ENCODE results near the gene THAP3. TPM values are rescaled to one million over a fixed set of nuclear protein-coding genes. Genes with fewer than 3 reads are reported as not detected.
"Not testable (repeated sequence)": the region's sequence is repeated elsewhere in the genome, so short reads cannot be mapped to it uniquely, and the experiment has no call there.

THAP3 gene
- total RNA-seq, 1 donor from 2014 or later, result 13.5 TPM

GRCh38 chr1:6657138-6657537 lies 32.5 kb downstream of the THAP3 start:
- H3K9me3 Mint-ChIP-seq (ENCODE audit: unreplicated experiment), result peaks cover 4% of the 10 kb centered on the region
- H3K4me1 Mint-ChIP-seq (ENCODE audit: unreplicated experiment), result no peaks in the 10 kb centered on the region
- H3K4me3 Mint-ChIP-seq (ENCODE audit: unreplicated experiment), result no peak overlapping the region
- DNase-seq (ENCODE audit: low spot score), result no peak
- H3K27me3 Mint-ChIP-seq (ENCODE audit: unreplicated experiment), result no peaks in the 10 kb centered on the region
- peaks cover 11% of the 10 kb centered on the region for H3K36me3 Mint-ChIP-seq (ENCODE audit: low read depth, unreplicated experiment)
- H3K27ac Mint-ChIP-seq (ENCODE audit: unreplicated experiment), result no peak overlapping the region
- TF ChIP-seq, protein P1, sequence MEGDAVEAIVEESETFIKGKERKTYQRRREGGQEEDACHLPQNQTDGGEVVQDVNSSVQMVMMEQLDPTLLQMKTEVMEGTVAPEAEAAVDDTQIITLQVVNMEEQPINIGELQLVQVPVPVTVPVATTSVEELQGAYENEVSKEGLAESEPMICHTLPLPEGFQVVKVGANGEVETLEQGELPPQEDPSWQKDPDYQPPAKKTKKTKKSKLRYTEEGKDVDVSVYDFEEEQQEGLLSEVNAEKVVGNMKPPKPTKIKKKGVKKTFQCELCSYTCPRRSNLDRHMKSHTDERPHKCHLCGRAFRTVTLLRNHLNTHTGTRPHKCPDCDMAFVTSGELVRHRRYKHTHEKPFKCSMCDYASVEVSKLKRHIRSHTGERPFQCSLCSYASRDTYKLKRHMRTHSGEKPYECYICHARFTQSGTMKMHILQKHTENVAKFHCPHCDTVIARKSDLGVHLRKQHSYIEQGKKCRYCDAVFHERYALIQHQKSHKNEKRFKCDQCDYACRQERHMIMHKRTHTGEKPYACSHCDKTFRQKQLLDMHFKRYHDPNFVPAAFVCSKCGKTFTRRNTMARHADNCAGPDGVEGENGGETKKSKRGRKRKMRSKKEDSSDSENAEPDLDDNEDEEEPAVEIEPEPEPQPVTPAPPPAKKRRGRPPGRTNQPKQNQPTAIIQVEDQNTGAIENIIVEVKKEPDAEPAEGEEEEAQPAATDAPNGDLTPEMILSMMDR (IDR thresholded peaks at IDR 0.05; ENCODE audit: unreplicated experiment), result no peak

GRCh38 chr1:6658359-6659060 lies 33.8 kb downstream of the THAP3 start:
- Mint-ChIP-seq H3K4me1 (ENCODE audit: unreplicated experiment) (no peaks in the 10 kb centered on the region), H3K9me3 (ENCODE audit: unreplicated experiment) (peaks cover 4% of the 10 kb centered on the region), H3K27ac (ENCODE audit: unreplicated experiment) (no peak overlapping the region), H3K36me3 (ENCODE audit: low read depth, unreplicated experiment) (peaks cover 14% of the 10 kb centered on the region), H3K4me3 (ENCODE audit: unreplicated experiment) (no peak overlapping the region), H3K27me3 (ENCODE audit: unreplicated experiment) (peaks cover 3% of the 10 kb centered on the region)
- TF ChIP-seq, protein P1 (IDR thresholded peaks at IDR 0.05; ENCODE audit: unreplicated experiment), result no peak
- DNase-seq (ENCODE audit: low spot score), result no peak

DNA sequence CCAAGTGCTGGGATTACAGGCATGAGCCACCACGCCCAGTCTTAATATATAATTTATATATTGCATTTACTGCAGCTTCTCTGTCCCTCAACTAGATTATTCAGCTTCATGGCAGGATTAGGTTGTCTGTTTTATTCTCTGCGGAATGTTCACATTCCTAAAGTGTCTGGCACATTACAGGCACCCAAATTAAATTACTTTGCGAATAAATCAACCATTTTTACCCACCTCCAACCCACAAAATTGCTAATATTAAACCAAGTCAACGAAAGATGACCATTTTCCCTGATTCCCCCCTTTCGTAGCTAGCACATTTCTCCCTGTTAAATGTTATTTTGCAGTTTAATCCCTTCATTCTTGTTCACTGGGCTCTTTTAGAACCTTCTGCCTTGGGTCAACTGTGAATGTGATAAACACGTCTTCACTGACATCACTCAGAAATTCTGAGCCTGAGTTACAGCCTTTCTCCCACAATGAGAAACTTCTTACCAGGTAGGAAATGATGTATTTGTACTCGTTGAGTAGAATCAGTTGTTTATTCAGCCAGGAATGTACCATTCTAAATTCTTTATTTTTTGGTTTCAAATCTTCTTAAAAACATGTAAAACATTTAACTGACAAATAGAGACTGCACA lies 35.9 kb downstream of the THAP3 start:
- Mint-ChIP-seq H3K27me3 (ENCODE audit: unreplicated experiment) (peaks cover 6% of the 10 kb centered on the region), H3K36me3 (ENCODE audit: low read depth, unreplicated experiment) (peaks cover 20% of the 10 kb centered on the region), H3K9me3 (ENCODE audit: unreplicated experiment) (peaks cover 4% of the 10 kb centered on the region), H3K4me3 (ENCODE audit: unreplicated experiment) (no peak overlapping the region), H3K4me1 (ENCODE audit: unreplicated experiment) (no peaks in the 10 kb centered on the region), H3K27ac (ENCODE audit: unreplicated experiment) (no peak overlapping the region)
- TF ChIP-seq, protein P1 (IDR thresholded peaks at IDR 0.05; ENCODE audit: unreplicated experiment), result no peak
- DNase-seq (ENCODE audit: low spot score), result no peak

- not testable (repeated sequence) for DNase-seq (ENCODE audit: low spot score); H3K4me3 Mint-ChIP-seq (ENCODE audit: unreplicated experiment); H3K4me1 Mint-ChIP-seq (ENCODE audit: unreplicated experiment); H3K9me3 Mint-ChIP-seq (ENCODE audit: unreplicated experiment); H3K27ac Mint-ChIP-seq (ENCODE audit: unreplicated experiment); H3K27me3 Mint-ChIP-seq (ENCODE audit: unreplicated experiment)
- H3K36me3 Mint-ChIP-seq (ENCODE audit: low read depth, unreplicated experiment), result peaks cover 24% of the 10 kb centered on the region
Observed at GRCh38 chr1:6662468-6662867, 37.8 kb downstream of the THAP3 start.

GRCh38 chr1:6666696-6667095 lies 42.0 kb downstream of the THAP3 start:
- Mint-ChIP-seq H3K4me3 (ENCODE audit: unreplicated experiment) (no peak overlapping the region), H3K27ac (ENCODE audit: unreplicated experiment) (no peak overlapping the region), H3K27me3 (ENCODE audit: unreplicated experiment) (peaks cover 6% of the 10 kb centered on the region), H3K4me1 (ENCODE audit: unreplicated experiment) (no peaks in the 10 kb centered on the region), H3K36me3 (ENCODE audit: low read depth, unreplicated experiment) (peaks cover 23% of the 10 kb centered on the region), H3K9me3 (ENCODE audit: unreplicated experiment) (no peaks in the 10 kb centered on the region)
- no peak for DNase-seq (ENCODE audit: low spot score)
- TF ChIP-seq, protein P1 (IDR thresholded peaks at IDR 0.05; ENCODE audit: unreplicated experiment), result no peak

Data from endothelial cell (in vitro differentiated cells).